ENCODE results near the gene IKZF1.

GRCh38 chr7:50267525-50268041, 36.9 kb upstream of the IKZF1 start:
- TF ChIP-seq CTCF (IDR thresholded peaks at IDR 0.05; ENCODE audit: insufficient read depth, low read length) = no peak
- no peak for TF ChIP-seq POLR2AphosphoS5 (IDR thresholded peaks at IDR 0.05; ENCODE audit: low read depth)
